PC-3 (cell line): Measurements from ENCODE around the gene RELA. TPM values are rescaled to one million over a fixed set of nuclear protein-coding genes. Genes with fewer than 3 reads are reported as not detected.

Experiments used
- ATAC-seq: fragments of 200-7000 bp; cut with Tn5 transposase; 2 replicates; pipeline ENCODE4 v1.9.1; 2020; ENCODE audit warnings: mild to moderate bottlenecking, moderate library complexity
- BruUV-seq: library from RNA; stranded (reverse); fragments of 400-500 nt; replicated peaks from 2 replicates; lab custom pipeline; 2021; lab: Mats Ljungman, UMichigan
- CTCF ChIA-PET: fragments of 300-600 bp; sonication (Branson Sonifier 250); formaldehyde crosslinking; loops from one replicate; lab custom pipeline; 2022; ENCODE audit warnings: antibody characterized with exemption; lab: Charles Lee
- POLR2A ChIA-PET: fragments of 300-600 bp; sonication (Branson Sonifier 250); formaldehyde crosslinking; loops from one replicate; lab custom pipeline; 2022; ENCODE audit warnings: antibody characterized with exemption; ENCODE audit not compliant: unreplicated experiment; lab: Charles Lee
- DNase-seq: peaks from one replicate; pipeline ENCODE4 v3.0.0-alpha.2; 2015
- H2AFZ ChIP-seq: fragments of 300-600 bp; sonication (generic); 2 replicates; pipeline ENCODE4 v1.6.0; 2016; ENCODE audit warnings: antibody characterized with exemption, low read length
- H3F3A ChIP-seq: fragments of 300-600 bp; sonication (generic); one replicate; pipeline ENCODE4 v1.6.0; 2017; ENCODE audit warnings: antibody characterized with exemption, low read length, control low read depth, mild to moderate bottlenecking; ENCODE audit not compliant: unreplicated experiment
- H3K27ac ChIP-seq: fragments of 300-600 bp; sonication (generic); 2 replicates; pipeline ENCODE4 v1.5.1; 2016; ENCODE audit warnings: mild to moderate bottlenecking, low read length
- H3K27me3 ChIP-seq: fragments of 300-600 bp; sonication (generic); 2 replicates; pipeline ENCODE4 v1.6.1; 2016; ENCODE audit warnings: low read length, mixed read lengths
- H3K36me3 ChIP-seq: fragments of 300-600 bp; sonication (generic); 2 replicates; pipeline ENCODE4 v1.6.1; 2016; ENCODE audit warnings: low read depth, mixed run types, low read length, mixed read lengths
- H3K4me1 ChIP-seq: fragments of 300-600 bp; sonication (generic); 2 replicates; pipeline ENCODE4 v1.5.1; 2016; ENCODE audit warnings: low read length; ENCODE audit not compliant: insufficient read depth
- H3K4me2 ChIP-seq: fragments of 300-600 bp; sonication (generic); 2 replicates; pipeline ENCODE4 v1.6.0; 2016; ENCODE audit warnings: low read length
- H3K4me3 ChIP-seq: fragments of 300-600 bp; sonication (generic); 2 replicates; pipeline ENCODE4 v1.5.1; 2016; ENCODE audit warnings: mild to moderate bottlenecking, low read length, mixed read lengths
- H3K79me2 ChIP-seq: fragments of 300-600 bp; sonication (generic); 2 replicates; pipeline ENCODE4 v1.6.1; 2017; ENCODE audit warnings: low read length, mixed read lengths
- H3K9ac ChIP-seq: fragments of 300-600 bp; sonication (generic); 2 replicates; pipeline ENCODE4 v1.6.0; 2016; ENCODE audit warnings: mild to moderate bottlenecking, low read length
- H3K9me2 ChIP-seq: fragments of 300-600 bp; sonication (generic); replicated peaks from 2 replicates; pipeline ENCODE4 v1.6.1; 2016; ENCODE audit warnings: mixed run types, low read length, mixed read lengths
- H3K9me3 ChIP-seq: fragments of 300-600 bp; sonication (generic); 2 replicates; pipeline ENCODE4 v1.6.1; 2016; ENCODE audit warnings: low read length, mixed read lengths
- H4K20me1 ChIP-seq: fragments of 300-600 bp; sonication (generic); 2 replicates; pipeline ENCODE4 v1.6.1; 2016; ENCODE audit warnings: low read length, mixed read lengths
- EZH2 ChIP-seq: fragments of 300-600 bp; sonication (generic); IDR thresholded peaks from one replicate; pipeline ENCODE4 v1.6.1; 2017; ENCODE audit warnings: antibody characterized with exemption, mild to moderate bottlenecking, low read length; ENCODE audit not compliant: unreplicated experiment
- EZH2phosphoT487 ChIP-seq: fragments of 300-600 bp; sonication (generic); IDR thresholded peaks from 2 replicates; pipeline ENCODE4 v1.6.1; 2018; ENCODE audit warnings: mild to moderate bottlenecking, antibody characterized with exemption, low read length, borderline replicate concordance
- intact Hi-C: fragments of 100-400 bp; cut with micrococcal nuclease; formaldehyde crosslinking; loops from 2 replicates; pipeline ENCODE4 v1.9.0; 2023
- total RNA-seq: library from RNA; depleted of rRNA; stranded (reverse); fragments of >200 nt; gene quantifications from 2 replicates; pipeline ENCODE4 v1.2.3, GENCODE V29; 2014
- TF ChIP-seq, protein P1 (sequence below): fragments of 300-600 bp; sonication (generic); conservative IDR thresholded peaks from 2 replicates; pipeline ENCODE4 v1.5.1; 2017; ENCODE audit warnings: antibody characterized with exemption, low read depth, mild to moderate bottlenecking, low read length

Gene RELA
- total RNA-seq, 1 experiment from 2014 or later, result 84.2 TPM

GRCh38 chr11:65637794-65638419 lies 24.8 kb downstream of the RELA start, which contains the start of gene SIPA1:
Gene SIPA1, plus strand, starts transcription at chr11:65638101. Its CDS starts 2,821 bp downstream, at chr11:65640922.
- Histone ChIP-seq H3K4me2 (peak within 1 kb of the TSS; percentile 93), H3K4me3 (peak within 1 kb of the TSS; percentile 68), H3F3A (peaks cover 7% of the 10 kb centered on the region), H3K27ac (no peak within 1 kb of the TSS), H3K27me3 (no peaks in the 10 kb centered on the region), H3K9ac (peak within 1 kb of the TSS; percentile 38), H2AFZ (peak within 1 kb of the TSS; percentile 47; the same call in 1 of the 2 replicates), H4K20me1 (no peaks in the 10 kb centered on the region), H3K9me2 (no peaks in the 10 kb centered on the region), H3K4me1 (peaks cover 7% of the 10 kb centered on the region), H3K79me2 (no peaks in the 10 kb centered on the region), H3K36me3 (peaks cover 33% of the 10 kb centered on the region), H3K9me3 (no peaks in the 10 kb centered on the region)
- TF ChIP-seq EZH2 (no peak), EZH2phosphoT487 (no peak)
- TF ChIP-seq, protein P1, sequence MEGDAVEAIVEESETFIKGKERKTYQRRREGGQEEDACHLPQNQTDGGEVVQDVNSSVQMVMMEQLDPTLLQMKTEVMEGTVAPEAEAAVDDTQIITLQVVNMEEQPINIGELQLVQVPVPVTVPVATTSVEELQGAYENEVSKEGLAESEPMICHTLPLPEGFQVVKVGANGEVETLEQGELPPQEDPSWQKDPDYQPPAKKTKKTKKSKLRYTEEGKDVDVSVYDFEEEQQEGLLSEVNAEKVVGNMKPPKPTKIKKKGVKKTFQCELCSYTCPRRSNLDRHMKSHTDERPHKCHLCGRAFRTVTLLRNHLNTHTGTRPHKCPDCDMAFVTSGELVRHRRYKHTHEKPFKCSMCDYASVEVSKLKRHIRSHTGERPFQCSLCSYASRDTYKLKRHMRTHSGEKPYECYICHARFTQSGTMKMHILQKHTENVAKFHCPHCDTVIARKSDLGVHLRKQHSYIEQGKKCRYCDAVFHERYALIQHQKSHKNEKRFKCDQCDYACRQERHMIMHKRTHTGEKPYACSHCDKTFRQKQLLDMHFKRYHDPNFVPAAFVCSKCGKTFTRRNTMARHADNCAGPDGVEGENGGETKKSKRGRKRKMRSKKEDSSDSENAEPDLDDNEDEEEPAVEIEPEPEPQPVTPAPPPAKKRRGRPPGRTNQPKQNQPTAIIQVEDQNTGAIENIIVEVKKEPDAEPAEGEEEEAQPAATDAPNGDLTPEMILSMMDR, result peak; percentile 57
- ATAC-seq, result peak; percentile 91
- ChIA-PET POLR2A (interaction anchor here (0.5 kb wide), 1 partner anchor 255 kb away, joined by 9 read pairs; no protein-coding TSS in a partner anchor), CTCF (no interaction called here)
- no TSS peak for BruUV-seq
- intact Hi-C loops, result loop anchor here (1.0 kb wide), 1 partner anchor 23 kb away; the partner anchor contains the start of gene PCNX3
- DNase-seq, result peak; percentile 91

DNA sequence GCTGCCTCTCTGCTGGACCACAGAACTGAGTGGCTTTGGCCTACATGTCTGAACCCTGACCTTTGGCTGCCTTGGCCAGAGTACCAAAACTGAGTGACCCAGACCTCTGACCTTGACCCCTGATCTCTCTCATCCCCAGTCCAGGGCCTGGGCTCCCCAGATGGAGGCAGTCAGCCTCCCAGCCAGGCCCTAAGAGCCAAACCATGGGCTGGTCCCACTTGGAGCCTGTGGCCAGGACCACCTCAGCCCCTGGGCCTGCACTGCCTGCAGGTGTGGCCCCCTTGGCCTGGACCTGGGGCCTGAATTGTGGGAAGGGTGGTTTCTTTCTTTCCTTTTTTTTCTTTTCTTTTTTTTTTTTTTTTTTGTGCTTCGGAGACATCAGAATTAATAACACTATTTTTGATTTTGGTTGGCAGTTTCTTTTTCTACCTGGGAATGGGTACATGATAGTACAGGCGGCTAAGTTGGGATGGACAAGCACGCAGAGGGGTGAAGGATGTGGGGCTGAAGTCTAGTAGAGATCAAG lies 25.6 kb downstream of the RELA start:
- ChIA-PET POLR2A (no interaction called here), CTCF (no interaction called here)
- Histone ChIP-seq H3K9ac (no peak overlapping the region), H3K4me2 (peak overlapping the region; percentile 93; the same call in 1 of the 2 replicates), H3K9me3 (no peaks in the 10 kb centered on the region), H3K4me3 (no peak overlapping the region), H3K36me3 (peaks cover 33% of the 10 kb centered on the region), H3K79me2 (no peaks in the 10 kb centered on the region), H3K9me2 (no peaks in the 10 kb centered on the region), H4K20me1 (no peaks in the 10 kb centered on the region), H3K4me1 (peaks cover 7% of the 10 kb centered on the region), H3K27ac (no peak overlapping the region), H2AFZ (no peak overlapping the region), H3F3A (peaks cover 7% of the 10 kb centered on the region), H3K27me3 (no peaks in the 10 kb centered on the region)
- ATAC-seq (no peak), DNase-seq (no peak)
- BruUV-seq, result no TSS peak
- no peak for TF ChIP-seq EZH2phosphoT487
- TF ChIP-seq, protein P1, result no peak
- TF ChIP-seq EZH2, result no peak
- intact Hi-C loops, result no loop called here
